ENCODE measurements around the gene TSPYL2. TPM values are rescaled to one million over a fixed set of nuclear protein-coding genes. Genes with fewer than 3 reads are reported as not detected.
A peak's percentile ranks its signal among the peaks of the same experiment; 100 is the strongest.

The TSPYL2 gene
- total RNA-seq, 2 donors from 2014 or later: 34.3 to 250 TPM

GRCh38 chrX:53086464-53086863 is 4.3 kb downstream of the TSPYL2 start:
- TF ChIP-seq CTCF (IDR thresholded peaks at IDR 0.05) (no peak), POLR2AphosphoS5 (IDR thresholded peaks at IDR 0.05) (peak; percentile 35), POLR2A (IDR thresholded peaks at IDR 0.05) (no peak)
- Histone ChIP-seq H3K4me1 (replicated peaks) (no peaks in the 10 kb centered on the region), H3K27ac (peak overlapping the region; percentile 88 to 94), H3K36me3 (no peaks in the 10 kb centered on the region), H3K27me3 (replicated peaks; ENCODE audit: insufficient read depth) (no peaks in the 10 kb centered on the region), H3K4me3 (no peak overlapping the region), H3K9me3 (no peaks in the 10 kb centered on the region)
- DNase-seq (ENCODE audit: low spot score): peak; percentile 66
- 20% methylated on average over 4 of the region's 6 CpGs for WGBS
- intact Hi-C loops (cut with DNase I): no loop called here

- Histone ChIP-seq H3K27ac (peak overlapping the region; percentile 88 to 94), H3K9me3 (no peaks in the 10 kb centered on the region), H3K4me1 (replicated peaks) (no peaks in the 10 kb centered on the region), H3K4me3 (no peak overlapping the region), H3K27me3 (replicated peaks; ENCODE audit: insufficient read depth) (no peaks in the 10 kb centered on the region), H3K36me3 (no peaks in the 10 kb centered on the region)
- intact Hi-C loops (cut with DNase I): no loop called here
- 66% methylated on average over 3 of the region's 3 CpGs for WGBS
- TF ChIP-seq POLR2A (IDR thresholded peaks at IDR 0.05): no peak
- TF ChIP-seq POLR2AphosphoS5 (IDR thresholded peaks at IDR 0.05): no peak
- no peak for TF ChIP-seq CTCF (IDR thresholded peaks at IDR 0.05)
- DNase-seq (ENCODE audit: low spot score): no peak
Measured at GRCh38 chrX:53087388-53087831, 5.2 kb downstream of the TSPYL2 start.

GRCh38 chrX:53088136-53088974 is 6.2 kb downstream of the TSPYL2 start:
- Histone ChIP-seq H3K9me3 (no peaks in the 10 kb centered on the region), H3K4me1 (replicated peaks) (no peaks in the 10 kb centered on the region), H3K36me3 (no peaks in the 10 kb centered on the region), H3K27me3 (replicated peaks; ENCODE audit: insufficient read depth) (no peaks in the 10 kb centered on the region), H3K4me3 (peak overlapping the region; percentile 23 to 27), H3K27ac (peak overlapping the region; percentile 88 to 94)
- peak; percentile 81 for DNase-seq (ENCODE audit: low spot score)
- peak; percentile 31 for TF ChIP-seq POLR2A (IDR thresholded peaks at IDR 0.05)
- TF ChIP-seq CTCF (IDR thresholded peaks at IDR 0.05): peak in 1 of 4 experiments; percentile 2
- peak; percentile 79 for TF ChIP-seq POLR2AphosphoS5 (IDR thresholded peaks at IDR 0.05)
- intact Hi-C loops (cut with DNase I): no loop called here
- 15% methylated on average over 41 of the region's 51 CpGs for WGBS

GRCh38 chrX:53089224-53089842 is 7.2 kb downstream of the TSPYL2 start:
- 9% methylated on average over 11 of the region's 11 CpGs for WGBS
- Histone ChIP-seq H3K27me3 (replicated peaks; ENCODE audit: insufficient read depth) (no peaks in the 10 kb centered on the region), H3K4me1 (replicated peaks) (no peaks in the 10 kb centered on the region), H3K9me3 (no peaks in the 10 kb centered on the region), H3K27ac (peak overlapping the region; percentile 88 to 94), H3K4me3 (peak overlapping the region; percentile 23 to 27), H3K36me3 (no peaks in the 10 kb centered on the region)
- intact Hi-C loops (cut with DNase I): loop anchor here (1.0 kb wide), 1 partner anchor 18 kb away; no protein-coding TSS in a partner anchor
- DNase-seq (ENCODE audit: low spot score): peak; percentile 35
- TF ChIP-seq POLR2AphosphoS5 (IDR thresholded peaks at IDR 0.05) (peak; percentile 23), CTCF (IDR thresholded peaks at IDR 0.05) (peak; percentile 40 to 76 (median 64)), POLR2A (IDR thresholded peaks at IDR 0.05) (no peak)

Measured in prostate gland (tissue), 2 donors.